Measurements from ENCODE around the gene ADRM1.

Gene ADRM1

DNA sequence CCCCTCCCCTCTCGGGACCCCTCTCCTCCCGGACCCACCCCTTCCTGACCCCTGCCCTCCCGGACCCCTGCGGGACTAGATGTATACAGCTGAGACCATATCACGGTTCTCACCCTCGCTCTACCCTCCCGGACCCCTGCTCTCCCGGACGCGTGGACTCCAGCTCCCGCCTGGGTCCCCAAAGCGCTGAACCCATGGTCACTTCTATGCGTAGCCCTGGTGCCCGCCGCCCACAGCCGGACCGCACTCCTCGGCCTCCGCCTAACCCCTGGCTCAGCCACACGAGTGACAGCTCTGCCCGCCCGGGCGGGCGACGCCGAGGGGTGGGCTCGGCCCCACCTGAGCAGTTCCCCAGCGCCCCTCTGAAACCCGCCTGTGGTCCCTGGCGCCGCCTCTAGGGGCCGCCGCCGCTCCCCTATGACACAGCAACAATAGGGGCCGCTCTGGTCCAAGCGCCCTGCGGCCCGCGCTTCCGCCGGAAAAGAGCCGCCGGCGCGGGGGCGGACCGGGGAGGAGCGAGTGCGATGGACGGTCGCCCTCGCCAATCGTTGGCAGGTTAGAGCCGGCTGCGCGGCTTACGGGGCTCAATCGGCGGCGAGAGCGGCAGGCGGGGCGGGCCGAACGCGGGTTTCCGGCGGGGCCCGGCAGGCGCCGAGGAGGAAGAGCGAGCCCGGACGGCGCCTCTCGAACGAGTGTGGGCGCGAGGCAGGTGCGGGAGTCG, at the start of gene ADRM1:
Gene ADRM1 (plus strand): TSS at position 657 of the 721 bp plus-strand sequence. CDS start 572 bp downstream, outside the sequence.
- DNase-seq = peak; percentile 92

DNA sequence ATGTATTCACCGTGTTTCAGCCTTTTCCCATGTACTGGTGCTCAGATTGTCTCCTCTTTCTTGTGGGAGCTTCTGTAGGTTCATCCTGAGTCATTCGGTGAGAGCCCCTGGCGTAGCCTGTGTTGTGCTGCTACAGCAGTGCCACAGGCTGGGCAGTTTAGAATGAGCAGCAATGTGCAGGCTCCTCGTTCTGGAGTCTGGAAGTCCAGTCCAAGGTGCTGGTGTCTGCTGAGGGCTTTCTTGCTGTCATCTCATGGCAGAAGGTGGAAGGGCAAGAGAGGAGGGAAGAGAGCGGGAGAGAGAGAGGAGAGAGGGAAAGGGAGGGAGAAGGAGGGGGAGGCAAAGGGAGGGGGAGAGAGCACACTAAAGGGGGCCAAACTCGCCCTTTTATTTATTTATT, 49.4 kb upstream of the ADRM1 start:
- no peak for DNase-seq

GRCh38 chr20:62254021-62254724, 48.6 kb upstream of the ADRM1 start:
- DNase-seq = no peak

- no peak for DNase-seq
These were observed 46.8 kb upstream of the ADRM1 start for GRCh38 chr20:62255976-62256375.

DNA sequence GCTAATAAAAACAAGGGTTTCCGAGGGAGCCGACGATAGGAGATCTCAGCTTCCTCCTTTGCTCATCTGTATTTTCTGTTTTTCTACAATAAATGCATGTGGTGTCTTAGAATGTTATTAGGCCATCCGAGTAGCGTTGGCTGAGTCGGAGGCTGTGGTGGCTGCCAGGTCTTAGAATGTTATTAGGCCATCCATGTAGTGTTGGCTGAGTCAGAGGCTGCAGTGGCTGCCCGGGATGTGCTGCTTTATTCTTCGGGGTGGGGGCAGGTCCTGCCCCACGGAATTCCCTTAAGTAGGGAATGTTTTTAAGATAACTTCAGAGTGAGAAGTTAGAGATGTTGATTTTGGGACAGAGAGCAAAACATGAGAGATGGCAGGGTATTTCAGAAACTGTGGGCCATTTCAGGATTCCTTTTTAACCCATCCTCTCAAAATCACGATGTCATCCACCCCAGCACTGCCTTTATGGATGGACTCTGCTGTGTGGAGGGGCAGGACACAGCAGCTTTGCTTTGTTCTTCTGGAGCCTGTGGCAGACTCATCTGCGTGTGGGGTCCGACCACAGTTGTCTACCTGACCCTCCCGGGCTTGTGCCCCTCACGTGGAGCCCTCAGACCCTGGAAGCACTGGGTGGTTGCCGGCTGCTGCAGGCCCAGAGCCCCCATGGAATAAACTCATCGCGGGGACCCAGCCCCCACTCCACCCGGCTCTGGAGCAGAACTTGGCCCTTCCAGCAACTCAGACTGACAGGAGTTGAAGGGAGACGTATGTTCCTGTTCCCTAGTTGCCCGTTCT, 44.1 kb upstream of the ADRM1 start:
- no peak for DNase-seq

DNA sequence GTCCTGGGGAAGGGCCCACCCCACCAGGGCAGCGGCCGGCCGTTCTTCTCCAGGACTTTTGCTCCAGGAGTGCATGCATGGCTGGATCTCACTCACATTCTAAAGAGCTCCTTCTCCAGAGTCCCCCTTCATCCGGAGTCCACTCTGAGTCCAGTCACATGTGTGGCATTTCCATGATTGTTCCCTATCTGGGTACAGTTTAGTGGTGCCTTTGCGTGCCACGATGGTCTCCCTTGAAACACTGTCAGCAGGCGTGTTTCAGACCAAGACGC, 43.6 kb upstream of the ADRM1 start:
- DNase-seq = no peak

DNA sequence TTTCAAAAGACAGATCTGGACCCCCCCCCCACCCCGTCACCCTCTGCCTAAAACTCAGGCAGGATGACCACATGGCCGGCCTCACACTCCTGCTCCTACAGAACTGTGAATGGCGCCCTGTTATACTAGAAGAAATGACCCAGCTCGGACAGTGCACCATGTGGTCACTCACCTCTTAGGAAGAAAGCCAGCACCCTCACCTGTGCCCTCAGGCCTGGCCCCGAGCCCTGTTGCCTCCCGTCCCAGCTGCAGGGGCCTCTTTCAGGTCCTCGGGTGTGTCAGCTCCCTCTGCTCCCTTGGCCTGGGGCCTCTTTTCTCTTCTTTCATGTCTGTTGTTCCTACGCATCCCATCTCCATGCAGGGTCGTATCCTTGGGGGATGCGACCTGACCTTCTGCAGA, 40.7 kb upstream of the ADRM1 start:
- DNase-seq = no peak

DNA sequence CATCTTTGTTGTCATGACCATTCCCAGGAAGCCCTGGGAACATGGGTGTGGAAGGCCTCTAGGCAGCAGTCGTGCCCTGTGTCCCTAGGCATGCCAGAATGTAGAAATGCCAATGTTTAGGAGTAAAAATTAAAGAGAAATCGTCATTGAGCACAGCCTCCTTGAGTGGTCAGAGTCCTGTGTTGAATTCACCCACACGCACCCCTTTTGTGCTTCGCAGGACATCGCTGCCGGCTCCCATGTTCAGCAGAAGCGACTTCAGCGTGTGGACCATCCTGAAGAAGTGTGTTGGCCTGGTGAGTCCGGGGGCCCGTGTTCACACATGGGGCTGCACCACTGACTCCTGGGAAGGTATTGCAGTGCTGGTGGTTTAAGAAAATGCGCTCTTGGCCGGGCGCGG, 39.4 kb upstream of the ADRM1 start:
- DNase-seq = no peak

- DNase-seq = no peak
These were observed 37.4 kb upstream of the ADRM1 start for GRCh38 chr20:62265365-62265764.

DNA sequence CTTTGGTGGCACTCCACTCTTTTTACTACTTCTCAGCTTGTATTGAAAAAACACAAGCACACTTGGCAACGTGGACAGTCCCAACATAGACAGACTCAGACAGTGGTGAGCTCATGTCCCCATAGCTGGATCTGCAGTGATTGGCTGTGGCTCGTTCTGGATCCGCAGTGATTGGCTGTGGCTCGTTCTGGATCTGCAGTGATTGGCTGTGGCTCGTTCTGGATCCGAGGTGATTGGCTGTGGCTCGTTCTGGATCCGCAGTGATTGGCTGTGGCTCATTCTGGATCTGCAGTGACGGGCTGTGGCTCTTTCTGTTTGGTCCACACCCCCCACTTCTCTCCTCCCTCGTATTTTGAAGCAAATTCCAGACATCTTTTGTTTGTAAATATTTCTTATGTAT, 36.5 kb upstream of the ADRM1 start:
- no peak for DNase-seq

- DNase-seq = no peak
These were observed 35.9 kb upstream of the ADRM1 start for GRCh38 chr20:62266851-62267250.

- DNase-seq = no peak
These were observed 35.3 kb upstream of the ADRM1 start for GRCh38 chr20:62267543-62267942.

DNA sequence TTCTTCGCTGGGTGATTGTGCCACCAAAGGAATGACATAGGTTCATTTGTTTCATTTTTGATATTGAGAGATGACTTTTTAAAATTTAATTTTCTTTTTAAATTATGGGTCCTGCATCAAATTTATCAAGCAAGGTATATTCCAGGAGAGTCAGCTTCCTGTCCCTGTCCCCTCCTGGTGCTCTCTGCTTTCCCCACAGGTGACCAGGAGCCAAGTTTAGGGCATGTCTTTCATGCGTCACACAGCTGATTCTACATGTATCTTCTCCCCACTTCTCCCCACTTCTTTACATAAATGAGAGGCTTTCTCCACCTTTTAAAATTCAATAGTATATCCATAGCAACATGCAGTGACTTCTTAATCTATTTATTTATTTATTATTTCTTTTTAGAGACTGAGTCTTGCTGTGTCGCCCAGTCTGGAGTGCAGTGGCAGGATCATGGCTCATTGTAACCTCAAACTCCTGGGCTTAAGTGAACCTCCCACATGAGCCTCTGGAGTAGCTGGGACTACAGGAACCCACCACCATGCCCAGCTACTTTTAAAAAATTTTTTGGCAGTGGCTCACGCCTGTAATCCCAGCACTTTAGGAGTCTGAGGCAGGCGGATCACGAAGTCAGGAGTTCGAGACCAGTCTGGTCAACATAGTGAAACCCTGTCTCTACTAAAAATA, 34.4 kb upstream of the ADRM1 start:
- no peak for DNase-seq

DNA sequence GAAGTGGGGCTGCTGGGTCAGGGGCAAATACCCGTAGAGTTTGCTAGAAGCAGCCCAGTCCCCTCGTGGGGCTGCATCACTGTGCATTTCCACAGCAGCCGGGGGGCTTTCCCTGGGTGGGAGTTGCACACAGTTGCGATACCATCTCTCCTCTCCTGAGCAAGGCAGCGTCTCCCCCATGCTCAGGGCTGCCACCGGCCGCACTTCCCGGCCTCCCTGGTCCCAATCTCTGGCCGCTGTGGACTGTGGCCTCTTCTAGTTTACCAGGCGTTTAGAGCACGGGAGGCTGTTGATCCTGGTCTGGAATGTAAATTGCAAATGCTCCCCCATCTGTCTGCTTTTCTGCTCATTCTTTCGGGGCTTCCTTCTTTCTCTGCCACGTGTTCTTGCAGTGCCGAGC, 33.4 kb upstream of the ADRM1 start:
- DNase-seq = no peak

DNA sequence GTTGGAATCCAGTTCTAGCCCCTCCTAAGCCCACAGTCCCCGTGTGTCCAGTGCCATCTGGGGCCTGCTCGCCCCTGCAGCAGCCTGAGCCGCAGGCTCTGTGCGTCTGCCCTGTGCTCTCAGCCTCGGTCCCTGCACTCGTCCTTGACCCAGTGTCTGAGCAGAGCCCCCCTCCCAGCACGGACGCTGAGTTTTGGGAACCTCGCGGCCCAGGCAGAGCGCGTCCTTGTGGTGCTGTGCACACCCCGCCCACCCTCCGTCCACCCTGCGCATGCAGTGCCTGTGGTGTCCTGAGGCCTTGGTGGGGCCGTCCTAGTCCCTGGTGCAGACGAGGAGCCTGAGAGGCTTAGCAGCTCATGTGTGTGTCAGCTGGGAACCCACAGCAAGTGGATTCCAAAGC, 32.9 kb upstream of the ADRM1 start:
- no peak for DNase-seq

DNA sequence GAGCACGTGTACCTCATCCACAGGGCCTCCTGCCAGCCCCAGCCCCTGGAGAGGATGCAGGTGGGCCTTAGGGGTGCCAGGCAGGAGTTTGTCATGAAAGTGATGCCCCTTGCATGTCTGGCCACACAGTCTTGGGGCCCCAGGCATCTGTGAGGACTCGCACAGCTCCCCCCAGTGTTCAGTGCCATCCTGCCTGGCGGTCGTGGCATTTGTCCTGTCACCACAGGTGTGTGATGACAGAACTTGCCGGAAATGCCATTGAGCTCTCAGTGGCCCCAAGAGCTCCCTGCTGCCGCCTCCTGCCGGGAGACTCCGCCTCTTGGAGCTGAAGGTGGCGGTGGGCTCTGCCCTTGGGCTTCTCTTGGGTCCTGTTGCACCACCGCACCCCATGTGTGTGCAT, 30.6 kb upstream of the ADRM1 start:
- DNase-seq = no peak

GRCh38 chr20:62273416-62273815, 29.4 kb upstream of the ADRM1 start:
- DNase-seq = no peak

- no peak for DNase-seq
These were observed 28.4 kb upstream of the ADRM1 start for GRCh38 chr20:62274332-62274950.

GRCh38 chr20:62275219-62275618, 27.6 kb upstream of the ADRM1 start:
- no peak for DNase-seq

DNA sequence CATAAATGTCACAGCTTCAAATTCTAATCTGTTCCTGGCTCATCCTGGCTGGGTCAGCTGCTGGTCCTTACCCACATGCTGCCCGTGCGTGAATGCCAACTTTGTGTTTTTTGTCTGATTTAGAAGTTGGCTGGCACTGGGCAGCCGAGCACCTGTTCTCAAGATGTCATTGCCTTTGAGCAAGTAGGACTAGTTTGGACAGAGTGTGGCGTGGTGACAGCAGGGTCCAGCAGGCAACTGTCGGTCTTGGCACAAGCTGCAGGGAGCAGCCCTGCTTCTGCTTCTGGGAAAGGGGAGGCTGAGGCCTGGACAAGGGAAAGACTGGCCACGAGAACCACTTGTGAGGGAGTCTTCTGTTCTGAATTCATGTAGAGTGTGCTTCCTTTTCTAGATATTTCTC, 26.4 kb upstream of the ADRM1 start:
- DNase-seq = no peak

DNA sequence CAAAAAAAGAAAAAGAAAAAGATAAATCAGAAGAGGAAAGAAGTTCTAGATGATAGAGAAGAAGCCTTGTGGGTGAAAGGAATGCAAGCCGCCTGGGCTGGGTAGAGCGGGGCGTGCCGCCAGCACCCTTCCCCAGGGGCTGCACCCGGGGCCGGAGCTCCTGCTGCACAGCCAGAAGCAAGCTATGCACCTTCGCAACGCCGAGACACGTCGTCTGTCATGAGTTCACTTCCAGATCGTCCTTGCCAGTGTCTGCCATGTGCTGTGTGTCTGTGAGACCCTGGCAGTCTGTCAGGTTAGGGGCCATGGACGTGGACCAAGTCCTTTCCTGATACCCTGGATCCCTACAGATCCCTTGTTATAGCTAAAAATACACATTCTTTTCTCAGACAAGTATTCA, 25.5 kb upstream of the ADRM1 start:
- no peak for DNase-seq

- DNase-seq = no peak
These were observed 22.5 kb upstream of the ADRM1 start for GRCh38 chr20:62280303-62280702.
